ENCODE measurements around the gene ATG2B.
"Not testable (repeated sequence)": the region's sequence is repeated elsewhere in the genome, so short reads cannot be mapped to it uniquely, and the experiment has no call there.

The ATG2B gene

GRCh38 chr14:96247031-96247430, 116.1 kb downstream of the ATG2B start:
- FAIRE-seq: no peak

DNA sequence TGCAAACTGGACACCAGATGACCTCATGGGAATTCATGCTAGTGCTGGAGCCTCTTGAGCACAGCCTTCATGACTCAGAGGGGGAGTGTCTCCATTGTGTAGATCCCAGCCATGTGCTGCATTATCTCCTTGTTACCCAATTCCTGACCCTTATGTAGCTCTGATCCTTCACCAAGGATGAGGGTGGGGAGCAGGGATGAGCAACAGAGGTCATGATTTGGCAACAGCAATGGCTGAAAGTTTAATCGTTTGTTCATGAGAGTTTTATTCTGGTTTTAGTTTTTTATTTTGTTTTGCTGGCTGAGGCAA, 116.6 kb downstream of the ATG2B start:
- peak; percentile 45 for FAIRE-seq

GRCh38 chr14:96245710-96246538, 117.2 kb downstream of the ATG2B start:
- FAIRE-seq: no peak

GRCh38 chr14:96245074-96245473, 118.1 kb downstream of the ATG2B start:
- not testable (repeated sequence) for FAIRE-seq

DNA sequence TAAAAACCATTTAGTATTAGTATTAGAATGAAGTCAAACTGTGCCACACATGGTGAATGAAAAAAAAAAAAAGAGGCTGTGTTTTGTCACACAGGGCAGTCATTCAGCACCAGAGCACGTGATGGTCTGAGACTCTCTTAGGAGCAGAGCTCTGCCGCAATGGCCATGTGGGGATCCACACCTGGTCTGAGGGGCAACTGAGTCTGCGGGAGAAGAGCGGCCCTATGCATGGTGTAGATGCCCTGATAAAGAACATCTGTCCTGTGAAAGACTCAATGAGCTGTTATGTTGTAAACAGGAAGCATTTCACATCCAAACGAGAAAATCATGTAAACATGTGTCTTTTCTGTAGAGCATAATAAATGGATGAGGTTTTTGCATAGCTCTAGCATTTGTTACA, 119.4 kb downstream of the ATG2B start:
- no peak for FAIRE-seq

DNA sequence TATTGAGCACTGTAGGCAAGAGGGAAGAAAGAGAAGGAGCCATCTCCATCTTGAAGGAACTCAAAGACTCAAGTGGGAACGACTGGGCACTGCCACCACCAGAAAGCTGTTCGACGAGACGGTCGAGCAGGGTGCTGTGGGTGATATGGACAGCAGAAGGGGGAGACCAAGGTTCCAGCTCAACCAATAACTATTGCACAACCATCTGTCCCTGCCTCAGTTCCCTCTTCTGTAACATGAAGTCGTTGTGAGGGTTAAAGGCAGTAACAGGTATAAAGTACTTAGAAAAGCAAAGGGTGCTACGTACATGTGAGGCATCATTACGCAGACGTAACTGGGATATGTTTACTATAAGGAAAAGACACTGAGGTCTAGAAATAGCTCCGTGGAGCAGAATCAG, 121.0 kb downstream of the ATG2B start:
- FAIRE-seq: no peak

DNA sequence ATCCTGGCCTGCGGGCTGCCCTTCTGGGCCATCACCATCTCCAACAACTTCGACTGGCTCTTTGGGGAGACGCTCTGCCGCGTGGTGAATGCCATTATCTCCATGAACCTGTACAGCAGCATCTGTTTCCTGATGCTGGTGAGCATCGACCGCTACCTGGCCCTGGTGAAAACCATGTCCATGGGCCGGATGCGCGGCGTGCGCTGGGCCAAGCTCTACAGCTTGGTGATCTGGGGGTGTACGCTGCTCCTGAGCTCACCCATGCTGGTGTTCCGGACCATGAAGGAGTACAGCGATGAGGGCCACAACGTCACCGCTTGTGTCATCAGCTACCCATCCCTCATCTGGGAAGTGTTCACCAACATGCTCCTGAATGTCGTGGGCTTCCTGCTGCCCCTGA, 122.5 kb downstream of the ATG2B start:
- FAIRE-seq: no peak

DNA sequence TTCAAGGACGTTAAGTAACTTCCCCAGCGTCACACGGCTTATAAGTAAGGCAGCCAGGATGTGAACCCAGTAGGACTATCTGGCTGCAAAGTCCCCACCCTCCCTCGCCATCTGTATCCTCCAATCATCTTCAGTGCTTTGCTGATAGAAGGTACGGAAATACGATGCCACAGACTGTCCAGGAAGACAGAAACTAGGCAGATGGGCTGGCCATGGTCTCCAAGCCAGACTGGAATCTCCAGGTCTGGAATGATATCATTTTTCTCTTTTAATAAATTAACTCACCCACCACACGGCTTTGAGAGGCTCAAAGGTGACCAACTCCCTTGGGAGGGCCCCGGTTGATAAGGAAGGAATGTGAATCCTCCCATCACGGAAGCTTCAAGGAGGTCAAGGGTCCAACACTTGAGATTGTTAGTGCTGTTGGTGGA, 123.4 kb downstream of the ATG2B start:
- no peak for FAIRE-seq

DNA sequence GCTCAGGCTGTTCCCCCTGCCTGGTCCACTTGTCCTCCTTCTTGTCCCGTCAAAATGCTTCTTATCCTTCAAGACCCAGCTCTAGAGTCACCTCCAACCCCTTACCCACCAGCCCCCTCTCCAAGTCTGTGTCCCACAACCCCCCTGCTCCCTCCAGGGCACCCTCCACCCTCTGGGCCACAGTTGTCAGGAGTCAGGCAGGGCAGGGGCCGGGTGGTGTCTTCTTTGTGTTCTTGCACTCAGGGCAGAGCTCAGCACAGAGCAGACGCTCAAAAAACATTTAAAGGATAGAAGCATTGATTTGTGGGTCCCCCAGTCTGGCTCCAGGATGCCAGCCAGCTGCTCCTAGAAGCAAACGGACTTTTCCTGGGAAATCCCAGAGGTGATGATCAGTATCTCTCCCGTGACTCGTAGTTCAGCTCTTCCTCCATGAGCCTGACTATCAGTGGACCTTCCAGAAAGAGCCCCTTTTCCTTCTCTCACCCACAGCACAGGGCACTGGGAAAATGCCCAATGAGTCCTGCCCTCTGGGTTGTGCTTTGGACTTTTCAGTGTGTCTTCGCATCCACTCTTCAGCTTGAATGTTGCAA, 124.4 kb downstream of the ATG2B start:
- no peak for FAIRE-seq

GRCh38 chr14:96237641-96238040, 125.5 kb downstream of the ATG2B start:
- FAIRE-seq: no peak

GRCh38 chr14:96235426-96235825, 127.7 kb downstream of the ATG2B start:
- no peak for FAIRE-seq

DNA sequence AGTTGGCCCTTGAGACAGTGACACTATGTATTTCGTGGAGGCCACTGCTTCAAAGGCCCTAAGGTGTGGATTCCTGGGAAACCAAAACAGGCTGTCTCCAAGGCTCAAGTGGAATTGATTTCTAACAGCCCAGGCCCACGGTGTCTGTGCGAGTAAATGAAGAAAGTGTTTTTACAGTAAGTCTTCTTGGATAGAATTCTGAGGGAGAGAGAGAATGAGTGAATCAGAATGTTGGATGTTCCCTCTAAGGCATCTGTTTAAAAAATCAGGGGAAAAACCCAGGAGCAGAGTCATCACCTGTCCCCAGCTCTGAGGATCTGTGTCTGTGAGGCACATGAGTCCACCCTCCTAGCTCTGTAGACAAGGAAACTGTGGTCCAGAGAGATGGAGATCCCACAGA, 129.5 kb downstream of the ATG2B start:
- no peak for FAIRE-seq

DNA sequence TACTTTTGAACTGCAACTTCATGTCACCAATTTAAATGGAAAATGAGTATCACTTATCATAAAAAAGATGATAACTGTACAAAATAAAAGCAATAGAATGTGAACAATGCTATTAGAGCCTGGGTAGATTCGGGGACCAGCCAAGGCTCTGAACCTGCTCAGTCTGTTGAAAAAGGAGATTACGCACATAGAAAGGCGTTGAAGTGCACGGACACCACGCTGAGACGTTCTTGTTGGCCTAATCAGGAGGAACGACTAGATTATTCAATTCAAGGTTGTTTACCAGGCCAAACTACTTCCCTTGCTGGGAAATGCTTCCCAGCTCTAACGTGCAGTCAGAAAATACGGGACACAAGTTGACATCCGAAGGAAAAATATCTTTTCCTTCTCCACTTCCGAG, 130.6 kb downstream of the ATG2B start:
- FAIRE-seq: no peak

DNA sequence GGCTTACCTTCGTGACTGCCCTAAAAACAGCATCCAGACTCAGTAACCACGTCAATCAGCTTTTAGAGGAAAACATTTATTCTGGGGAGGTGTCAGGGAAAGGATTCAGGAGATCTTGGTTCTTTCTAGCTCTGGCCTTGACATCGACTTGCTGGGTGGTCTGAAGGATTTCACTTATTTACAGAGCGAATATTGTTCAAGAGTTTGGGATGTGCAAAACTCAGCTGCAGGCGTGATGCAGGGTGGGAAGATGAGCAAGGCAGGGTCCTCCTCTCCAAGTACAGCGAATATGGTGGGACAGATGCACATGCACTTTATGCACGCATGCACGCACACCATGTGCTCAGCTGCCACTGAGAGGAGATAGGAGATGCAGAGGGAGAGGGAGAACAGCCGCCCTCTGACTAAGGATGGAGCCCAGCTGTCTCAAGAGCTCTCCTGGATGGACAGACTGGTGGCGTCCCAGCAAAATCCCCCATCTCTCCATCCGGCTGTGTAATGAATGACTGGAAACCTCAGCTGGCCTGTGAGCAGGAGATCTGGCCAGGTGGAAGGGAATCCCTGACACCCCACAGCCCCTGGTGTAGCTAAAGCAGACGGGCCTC, 131.5 kb downstream of the ATG2B start:
- FAIRE-seq: no peak

DNA sequence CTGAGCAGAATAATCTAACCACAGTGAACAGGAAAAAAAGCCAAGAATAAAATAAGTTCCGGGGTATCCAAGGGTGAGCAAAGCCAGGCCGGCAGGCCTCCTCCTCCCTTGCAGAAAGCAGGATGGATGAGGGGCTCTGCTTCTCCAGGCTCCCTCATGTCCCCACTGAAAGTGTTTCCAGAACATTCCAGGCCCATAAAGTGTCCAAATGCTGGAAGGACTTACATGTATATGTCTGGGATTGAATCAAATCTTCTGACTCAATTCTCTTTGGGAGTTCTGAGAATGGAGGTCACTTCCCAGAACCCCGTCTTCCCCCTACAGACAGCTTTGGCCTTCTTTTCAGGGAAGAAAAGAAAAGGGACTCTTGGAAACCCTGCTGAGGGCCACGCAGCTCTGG, 132.1 kb downstream of the ATG2B start:
- no peak for FAIRE-seq

- no peak for FAIRE-seq
Observed at GRCh38 chr14:96229315-96229714, 133.8 kb downstream of the ATG2B start.

Measured in endometrium (tissue), 2 donors.